GM12892 (cell line): Measurements from ENCODE around the gene EXPH5.

Source experiments
- DNase-seq: peaks from one replicate; pipeline ENCODE4 v3.0.0; 2011; ENCODE audit not compliant: insufficient read length
- FAIRE-seq: peaks from 2 replicates; lab custom pipeline; 2011; peaks lifted over from hg19 to GRCh38; lab: Jason Lieb, UNC
- POLR2A ChIP-seq: IDR thresholded peaks from 2 replicates; pipeline ENCODE4 v1.6.1; 2011; ENCODE audit warnings: low read depth, low read length, control low read depth
- POLR2AphosphoS5 ChIP-seq: IDR thresholded peaks from 2 replicates; pipeline ENCODE4 v1.6.1; 2011; ENCODE audit warnings: low read depth, low read length, control low read depth
- TAF1 ChIP-seq: IDR thresholded peaks from 2 replicates; pipeline ENCODE4 v1.6.1; 2011; ENCODE audit warnings: low read depth, mild to moderate bottlenecking, control low read depth, low read length, borderline replicate concordance

Gene EXPH5

GRCh38 chr11:108584973-108585372, 8.6 kb downstream of the EXPH5 start:
- FAIRE-seq, result no peak
- no peak for TF ChIP-seq POLR2AphosphoS5
- no peak for TF ChIP-seq TAF1
- no peak for TF ChIP-seq POLR2A
- no peak for DNase-seq

GRCh38 chr11:108580645-108581044, 12.9 kb downstream of the EXPH5 start:
- no peak for DNase-seq
- FAIRE-seq, result no peak
- TF ChIP-seq TAF1, result no peak
- no peak for TF ChIP-seq POLR2A
- TF ChIP-seq POLR2AphosphoS5, result no peak

DNA sequence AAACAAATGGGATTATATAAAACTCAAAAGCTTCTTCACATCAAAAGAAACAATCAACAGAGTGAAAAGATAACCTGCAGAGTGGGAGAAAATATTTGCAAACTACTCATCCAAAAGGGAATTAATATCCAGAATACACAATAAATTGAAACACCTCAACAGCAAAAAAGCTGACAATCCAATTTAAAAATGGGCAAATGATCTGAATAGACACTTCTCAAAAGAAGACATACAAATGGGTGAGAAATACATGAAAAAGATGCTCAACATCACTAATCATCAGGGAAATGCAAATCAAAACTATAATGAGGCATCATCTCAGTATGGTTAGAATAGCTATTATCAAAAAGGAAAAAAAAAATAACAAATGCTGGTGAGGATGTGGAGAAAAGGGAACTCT, 13.5 kb downstream of the EXPH5 start:
- no peak for TF ChIP-seq POLR2AphosphoS5
- TF ChIP-seq TAF1, result no peak
- TF ChIP-seq POLR2A, result no peak
- DNase-seq (no peak), FAIRE-seq (no peak)

GRCh38 chr11:108576523-108576922, 17.0 kb downstream of the EXPH5 start:
- TF ChIP-seq POLR2A, result no peak
- no peak for TF ChIP-seq TAF1
- no peak for TF ChIP-seq POLR2AphosphoS5
- FAIRE-seq (no peak), DNase-seq (no peak)

DNA sequence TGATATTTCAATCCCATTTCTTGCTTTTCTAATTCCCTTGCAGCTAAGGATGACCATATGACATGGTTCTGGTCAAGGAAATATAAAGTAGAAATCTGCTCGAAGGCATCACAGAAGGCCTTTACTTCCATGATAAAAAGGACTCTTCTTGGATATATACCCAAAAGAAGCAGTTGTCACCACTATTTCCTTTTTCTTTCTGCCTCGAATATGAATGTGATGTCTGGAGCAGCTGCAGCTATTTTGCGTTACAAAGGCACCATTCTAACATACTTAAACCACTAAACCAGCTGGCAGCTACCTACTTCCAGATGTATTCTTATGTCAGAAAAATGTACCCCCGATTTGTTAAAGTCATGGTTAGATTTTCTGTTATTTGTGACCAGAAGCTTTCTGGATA, 18.9 kb downstream of the EXPH5 start:
- no peak for DNase-seq
- TF ChIP-seq TAF1, result no peak
- no peak for TF ChIP-seq POLR2A
- no peak for TF ChIP-seq POLR2AphosphoS5
- FAIRE-seq, result no peak

- TF ChIP-seq TAF1 (no peak), POLR2A (no peak), POLR2AphosphoS5 (no peak)
- no peak for FAIRE-seq
- no peak for DNase-seq
Observed at GRCh38 chr11:108571001-108571400, 22.6 kb downstream of the EXPH5 start.

DNA sequence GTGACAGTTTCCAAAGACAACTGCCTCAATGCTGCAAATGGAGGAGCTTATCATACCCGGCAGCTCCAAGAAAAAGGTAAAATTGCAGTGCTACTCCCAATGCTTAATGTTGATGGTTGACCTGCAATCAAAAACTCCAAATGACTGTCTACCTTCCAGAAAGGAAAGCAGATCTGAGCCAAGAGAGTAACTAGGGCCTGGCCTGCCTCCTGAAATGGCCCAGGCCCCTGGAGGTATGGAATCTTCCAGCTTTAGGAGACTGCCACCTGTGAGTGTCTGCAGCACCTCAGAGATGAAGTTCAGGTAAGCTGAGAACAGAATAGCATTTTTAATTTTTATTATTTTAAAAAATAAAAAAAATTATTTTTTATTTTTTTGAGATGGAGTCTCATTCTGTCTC, 23.7 kb downstream of the EXPH5 start:
- TF ChIP-seq TAF1 (no peak), POLR2A (no peak), POLR2AphosphoS5 (no peak)
- DNase-seq, result no peak
- FAIRE-seq, result no peak

DNA sequence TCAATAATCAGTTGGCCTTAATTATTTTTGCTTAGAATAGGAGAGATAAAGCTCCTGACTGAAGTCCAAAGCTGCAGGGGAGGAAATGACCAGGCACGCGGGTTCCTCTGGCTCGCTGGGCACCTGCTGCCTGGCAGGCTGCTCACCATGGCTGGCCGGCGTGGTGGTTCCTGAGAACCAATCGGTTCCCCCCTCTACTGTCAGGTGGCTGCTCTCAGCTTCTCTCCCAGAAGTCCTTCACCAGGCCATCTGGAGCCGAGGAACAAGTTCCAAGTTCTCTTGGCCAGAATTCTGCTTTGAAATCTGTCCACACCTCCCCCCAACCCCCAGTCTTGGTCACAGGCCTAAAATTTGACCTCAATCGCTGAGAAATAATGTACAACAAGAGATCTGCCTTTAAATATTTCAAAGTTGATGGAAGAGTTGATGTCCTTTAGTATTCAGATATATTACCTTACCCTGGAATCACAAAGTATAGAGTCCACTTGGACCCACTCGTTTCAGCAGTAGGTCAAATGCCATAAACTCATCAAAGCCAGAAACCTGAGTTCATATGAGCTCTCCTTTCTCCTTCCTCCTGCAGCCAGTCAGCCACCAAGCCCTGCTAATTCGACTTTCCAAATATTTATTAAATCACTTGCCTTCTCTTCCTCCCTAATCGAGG, 25.2 kb downstream of the EXPH5 start:
- FAIRE-seq, result no peak

GRCh38 chr11:108565653-108566052, 27.9 kb downstream of the EXPH5 start:
- FAIRE-seq, result no peak
- TF ChIP-seq TAF1 (no peak), POLR2A (no peak), POLR2AphosphoS5 (no peak)

More for the DNA sequence above, 25.2 kb downstream of the EXPH5 start:
- TF ChIP-seq POLR2AphosphoS5 (no peak), POLR2A (no peak), TAF1 (no peak)
- DNase-seq, result no peak

GRCh38 chr11:108562746-108563581, 30.6 kb downstream of the EXPH5 start:
- no peak for DNase-seq
- FAIRE-seq, result peak; percentile 70

More at GRCh38 chr11:108565653-108566052, 27.9 kb downstream of the EXPH5 start:
- no peak for DNase-seq

GRCh38 chr11:108561535-108561991, 32.0 kb downstream of the EXPH5 start:
- FAIRE-seq (peak; percentile 38), DNase-seq (no peak)
- TF ChIP-seq TAF1 (no peak), POLR2A (no peak), POLR2AphosphoS5 (no peak)

More at GRCh38 chr11:108562746-108563581, 30.6 kb downstream of the EXPH5 start:
- TF ChIP-seq POLR2A, result no peak
- TF ChIP-seq POLR2AphosphoS5, result no peak
- no peak for TF ChIP-seq TAF1

DNA sequence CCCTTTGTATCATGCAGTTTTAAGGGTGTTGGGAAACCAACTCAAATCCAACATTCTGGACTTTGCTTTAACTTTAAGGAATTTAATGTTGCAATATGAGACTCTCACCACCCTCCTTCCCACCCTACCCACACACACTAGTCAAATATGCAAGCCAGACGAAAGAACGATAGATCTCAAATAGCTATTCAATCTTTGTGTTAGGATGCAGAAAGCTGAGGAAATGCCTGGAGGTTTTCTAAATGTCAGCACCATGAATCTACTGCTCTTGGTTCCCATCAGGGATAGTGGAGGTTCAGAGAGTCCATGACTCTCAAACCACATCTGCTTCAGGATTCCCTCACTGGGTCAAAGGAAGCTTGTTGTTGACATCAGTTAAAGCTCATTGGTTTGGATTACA, 33.7 kb downstream of the EXPH5 start:
- no peak for DNase-seq
- peak; percentile 56 for FAIRE-seq
- no peak for TF ChIP-seq POLR2AphosphoS5
- no peak for TF ChIP-seq TAF1
- no peak for TF ChIP-seq POLR2A
